ENCODE data around the gene KRTAP4-2.
"Not testable (repeated sequence)": the region's sequence is repeated elsewhere in the genome, so short reads cannot be mapped to it uniquely, and the experiment has no call there.

The KRTAP4-2 gene

DNA sequence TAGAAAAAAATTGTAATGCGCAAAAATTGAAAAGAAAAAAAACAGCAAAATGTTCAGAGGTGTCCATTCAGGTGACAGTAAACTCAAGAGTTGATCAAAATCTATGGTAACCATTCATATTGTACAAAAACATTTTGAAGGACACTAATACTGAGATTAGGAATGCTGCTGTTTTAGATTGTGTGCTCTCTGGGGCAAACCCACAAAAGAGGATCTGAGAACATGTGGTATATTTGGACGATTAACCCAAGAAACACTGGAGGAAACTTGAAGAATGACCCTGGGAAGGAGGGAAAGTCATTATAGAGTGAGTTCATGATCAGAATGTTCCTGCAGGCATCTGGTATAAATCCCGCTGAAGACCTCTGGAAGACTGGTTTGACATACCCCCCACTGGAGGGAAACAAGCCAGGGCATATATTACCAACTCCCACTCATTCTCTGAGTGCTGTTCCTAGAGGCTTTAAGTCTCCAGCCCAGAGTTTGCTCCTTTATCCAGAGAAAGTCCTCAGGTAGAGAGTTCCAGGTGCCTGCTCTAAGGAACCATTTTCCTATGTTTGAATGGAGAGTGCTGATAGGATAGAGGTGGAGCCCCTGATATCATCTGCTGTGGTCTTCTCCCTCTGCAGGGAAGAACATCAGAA is 1.2 kb downstream of the KRTAP4-2 start:
- H3K36me3 ChIP-seq (ENCODE audit: insufficient read depth, low read length), result no peaks in the 10 kb centered on the region

GRCh38 chr17:41171886-41172285 is 6.1 kb downstream of the KRTAP4-2 start:
- Histone ChIP-seq H3K4me3 (no peak overlapping the region), H3K9me3 (ENCODE audit: low read depth, low read length) (no peaks in the 10 kb centered on the region), H3K27ac (no peak overlapping the region), H3K36me3 (ENCODE audit: insufficient read depth, low read length) (no peaks in the 10 kb centered on the region), H3K9ac (ENCODE audit: insufficient read length) (no peak overlapping the region)
- DNase-seq (ENCODE audit: low read depth, low spot score), result no peak
- TF ChIP-seq POLR2AphosphoS5 (IDR thresholded peaks at IDR 0.05; ENCODE audit: borderline replicate concordance, low read depth, low read length) (no peak), EZH2 (IDR thresholded peaks at IDR 0.05) (no peak), FOXP2 (optimal IDR thresholded peaks at IDR 0.05; ENCODE audit: control extremely low read depth, extremely low read length, insufficient read depth) (no peak)

More for the DNA sequence above, 1.2 kb downstream of the KRTAP4-2 start:
- TF ChIP-seq POLR2AphosphoS5 (IDR thresholded peaks at IDR 0.05; ENCODE audit: borderline replicate concordance, low read depth, low read length) (no peak), EZH2 (IDR thresholded peaks at IDR 0.05) (no peak), FOXP2 (optimal IDR thresholded peaks at IDR 0.05; ENCODE audit: control extremely low read depth, extremely low read length, insufficient read depth) (no peak)
- no peak overlapping the region for H3K4me3 ChIP-seq
- no peaks in the 10 kb centered on the region for H3K9me3 ChIP-seq (ENCODE audit: low read depth, low read length)
- H3K27ac ChIP-seq, result no peak overlapping the region
- DNase-seq (ENCODE audit: low read depth, low spot score), result no peak
- no peak overlapping the region for H3K9ac ChIP-seq (ENCODE audit: insufficient read length)

GRCh38 chr17:41168121-41168520 is 9.9 kb downstream of the KRTAP4-2 start, which contains the start of gene KRTAP4-3:
TSS of gene KRTAP4-3 (minus strand) at chr17:41168221. CDS start at chr17:41168172, 49 bp downstream.
- Histone ChIP-seq H3K27ac (peak within 1 kb of the TSS; percentile 77), H3K9ac (ENCODE audit: insufficient read length) (peak within 1 kb of the TSS; percentile 13), H3K9me3 (ENCODE audit: low read depth, low read length) (0 out of 2 replicates have a peak, but pooled peaks cover 3% of the 10 kb centered on the region), H3K36me3 (ENCODE audit: insufficient read depth, low read length) (no peaks in the 10 kb centered on the region), H3K4me3 (peak within 1 kb of the TSS; percentile 46)
- TF ChIP-seq FOXP2 (optimal IDR thresholded peaks at IDR 0.05; ENCODE audit: control extremely low read depth, extremely low read length, insufficient read depth), result no peak
- TF ChIP-seq POLR2AphosphoS5 (IDR thresholded peaks at IDR 0.05; ENCODE audit: borderline replicate concordance, low read depth, low read length), result no peak
- TF ChIP-seq EZH2 (IDR thresholded peaks at IDR 0.05), result no peak
- no peak for DNase-seq (ENCODE audit: low read depth, low spot score)

DNA sequence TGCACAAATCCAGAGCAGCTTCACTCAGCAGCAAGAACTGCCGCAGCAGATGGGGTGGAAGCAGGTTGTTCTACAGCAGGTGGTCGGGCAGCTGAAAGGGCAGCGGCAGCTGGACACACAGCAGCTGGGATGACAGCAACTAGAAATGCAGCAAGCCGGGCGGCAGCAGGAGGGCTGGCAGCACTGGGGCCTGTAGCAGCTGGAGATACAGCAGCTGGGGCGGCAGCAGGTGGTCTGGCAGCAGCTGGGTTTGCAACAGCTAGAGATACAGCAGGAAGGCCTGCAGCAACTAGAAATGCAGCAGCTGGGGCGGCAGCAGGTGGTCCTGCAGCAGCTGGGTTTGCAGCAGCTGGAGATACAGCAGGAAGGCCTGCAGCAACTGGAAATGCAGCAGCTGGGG is 10.5 kb downstream of the KRTAP4-2 start:
- H3K9ac ChIP-seq (ENCODE audit: insufficient read length), result no peak overlapping the region
- no peak for DNase-seq (ENCODE audit: low read depth, low spot score)
- peak overlapping the region; percentile 73 for H3K27ac ChIP-seq
- H3K4me3 ChIP-seq, result peak overlapping the region; percentile 46
- no peak for TF ChIP-seq EZH2 (IDR thresholded peaks at IDR 0.05)
- no peaks in the 10 kb centered on the region for H3K36me3 ChIP-seq (ENCODE audit: insufficient read depth, low read length)
- H3K9me3 ChIP-seq (ENCODE audit: low read depth, low read length), result 0 out of 2 replicates have a peak, but pooled peaks cover 3% of the 10 kb centered on the region

DNA sequence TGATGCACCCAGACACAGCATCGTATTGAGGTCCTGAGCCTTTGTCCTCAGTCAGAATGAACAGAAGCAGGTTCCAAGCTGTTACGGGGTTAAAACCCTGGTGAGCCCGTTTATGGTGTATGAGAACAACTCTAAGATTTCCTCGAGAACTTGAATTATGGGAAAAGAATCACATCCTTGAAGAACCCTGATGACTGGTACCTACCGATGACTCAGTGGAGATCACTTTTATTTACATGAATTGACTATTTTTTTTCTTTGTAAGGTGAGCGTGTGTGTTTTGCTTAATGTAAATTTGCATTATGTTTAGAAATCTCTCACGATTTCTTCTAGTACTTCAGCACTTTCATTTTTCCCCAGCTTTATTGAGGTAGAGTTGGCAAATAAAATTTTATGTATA is 14.2 kb downstream of the KRTAP4-2 start:
- Histone ChIP-seq H3K9me3 (ENCODE audit: low read depth, low read length) (0 out of 2 replicates have a peak, but pooled peaks cover 3% of the 10 kb centered on the region), H3K9ac (ENCODE audit: insufficient read length) (no peak overlapping the region), H3K27ac (peak overlapping the region; percentile 42; the same call in 1 of the 2 replicates), H3K36me3 (ENCODE audit: insufficient read depth, low read length) (no peaks in the 10 kb centered on the region), H3K4me3 (no peak overlapping the region)
- TF ChIP-seq EZH2 (IDR thresholded peaks at IDR 0.05) (no peak), POLR2AphosphoS5 (IDR thresholded peaks at IDR 0.05; ENCODE audit: borderline replicate concordance, low read depth, low read length) (no peak), FOXP2 (optimal IDR thresholded peaks at IDR 0.05; ENCODE audit: control extremely low read depth, extremely low read length, insufficient read depth) (no peak)
- DNase-seq (ENCODE audit: low read depth, low spot score), result no peak

- H3K4me3 ChIP-seq, result no peak within 1 kb of the TSS
- no peak for TF ChIP-seq FOXP2 (optimal IDR thresholded peaks at IDR 0.05; ENCODE audit: control extremely low read depth, extremely low read length, insufficient read depth)
- no peak for TF ChIP-seq POLR2AphosphoS5 (IDR thresholded peaks at IDR 0.05; ENCODE audit: borderline replicate concordance, low read depth, low read length)
- 0 out of 2 replicates have a peak, but pooled peaks cover 3% of the 10 kb centered on the region for H3K9me3 ChIP-seq (ENCODE audit: low read depth, low read length)
- no peak for DNase-seq (ENCODE audit: low read depth, low spot score)
- no peaks in the 10 kb centered on the region for H3K36me3 ChIP-seq (ENCODE audit: insufficient read depth, low read length)
- H3K27ac ChIP-seq, result no peak within 1 kb of the TSS
- H3K9ac ChIP-seq (ENCODE audit: insufficient read length), result no peak within 1 kb of the TSS
These were observed 17.4 kb downstream of the KRTAP4-2 start, which contains the start of gene KRTAP4-4 for GRCh38 chr17:41160648-41161047. TSS of gene KRTAP4-4 (minus strand) at chr17:41160748. CDS start at chr17:41160691, 57 bp downstream.

GRCh38 chr17:41160190-41160589 is 17.8 kb downstream of the KRTAP4-2 start:
- H3K9me3 ChIP-seq (ENCODE audit: low read depth, low read length); DNase-seq (ENCODE audit: low read depth, low spot score); H3K27ac ChIP-seq; H3K9ac ChIP-seq (ENCODE audit: insufficient read length); H3K4me3 ChIP-seq; H3K36me3 ChIP-seq (ENCODE audit: insufficient read depth, low read length): not testable (repeated sequence)

DNA sequence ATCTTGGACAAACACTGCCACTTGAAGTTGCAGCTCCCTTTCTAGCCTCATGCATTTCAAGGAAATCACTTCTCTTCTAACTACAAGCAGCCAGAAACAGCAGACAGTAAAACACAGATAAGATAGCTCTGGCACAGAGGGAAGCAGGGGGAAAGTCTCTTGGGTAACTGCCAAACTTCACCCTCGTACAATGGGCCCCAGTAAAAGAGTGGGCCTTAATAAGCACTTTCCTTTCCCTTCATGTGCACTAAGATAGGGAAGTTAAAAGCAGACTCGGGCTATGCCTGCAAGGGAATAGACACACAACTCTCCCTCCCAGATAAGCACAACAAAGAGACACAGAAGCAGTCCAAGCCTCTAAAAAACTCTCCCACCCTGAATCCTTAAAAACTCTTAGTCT is 24.2 kb downstream of the KRTAP4-2 start:
- Histone ChIP-seq H3K27ac (peak overlapping the region; percentile 100), H3K4me3 (peak overlapping the region; percentile 19; the same call in 1 of the 2 replicates), H3K9ac (ENCODE audit: insufficient read length) (peak overlapping the region; percentile 58), H3K9me3 (ENCODE audit: low read depth, low read length) (0 out of 2 replicates have a peak, but pooled peaks cover 4% of the 10 kb centered on the region), H3K36me3 (ENCODE audit: insufficient read depth, low read length) (peaks cover 4% of the 10 kb centered on the region; the same call in 1 of the 2 replicates)
- TF ChIP-seq POLR2AphosphoS5 (IDR thresholded peaks at IDR 0.05; ENCODE audit: borderline replicate concordance, low read depth, low read length) (no peak; the same call in 1 of the 2 replicates), FOXP2 (optimal IDR thresholded peaks at IDR 0.05; ENCODE audit: control extremely low read depth, extremely low read length, insufficient read depth) (no peak), EZH2 (IDR thresholded peaks at IDR 0.05) (no peak)
- peak; percentile 60 for DNase-seq (ENCODE audit: low read depth, low spot score)

DNA sequence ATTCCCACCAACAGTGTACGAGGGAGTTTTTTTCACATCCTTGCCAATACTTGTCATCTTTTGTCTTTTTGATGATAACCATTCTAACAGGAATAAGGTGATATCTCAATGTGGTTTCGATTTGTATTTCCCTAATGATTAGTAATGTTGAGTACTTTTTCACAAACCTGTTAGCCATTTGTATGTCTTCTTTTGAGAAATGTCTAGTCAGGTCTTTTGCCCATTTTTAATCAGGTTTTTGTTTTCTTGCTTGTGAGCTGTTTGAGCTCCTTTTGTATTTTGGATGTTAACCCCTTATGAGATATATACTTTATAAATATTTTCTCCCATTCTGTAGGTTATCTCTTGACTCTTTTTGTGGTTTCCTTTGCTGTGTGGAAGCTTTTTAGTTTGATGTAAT is 26.5 kb downstream of the KRTAP4-2 start:
- no peak overlapping the region for H3K9ac ChIP-seq (ENCODE audit: insufficient read length)
- no peak for DNase-seq (ENCODE audit: low read depth, low spot score)
- no peak overlapping the region for H3K4me3 ChIP-seq
- H3K27ac ChIP-seq, result peak overlapping the region; percentile 100
- 0 out of 2 replicates have a peak, but pooled peaks cover 4% of the 10 kb centered on the region for H3K9me3 ChIP-seq (ENCODE audit: low read depth, low read length)
- H3K36me3 ChIP-seq (ENCODE audit: insufficient read depth, low read length), result peaks cover 4% of the 10 kb centered on the region; the same call in 1 of the 2 replicates
- TF ChIP-seq EZH2 (IDR thresholded peaks at IDR 0.05) (no peak), FOXP2 (optimal IDR thresholded peaks at IDR 0.05; ENCODE audit: control extremely low read depth, extremely low read length, insufficient read depth) (no peak), POLR2AphosphoS5 (IDR thresholded peaks at IDR 0.05; ENCODE audit: borderline replicate concordance, low read depth, low read length) (no peak)

All from SK-N-MC (cell line).